GM23338 (cell line): Measurements from ENCODE around the gene RIPPLY2. TPM values are rescaled to one million over a fixed set of nuclear protein-coding genes. Genes with fewer than 3 reads are reported as not detected.

ENCODE experiments used
- ATAC-seq: fragments of 200-7000 bp; cut with Tn5 transposase; 3 replicates; pipeline ENCODE4 v1.9.1; 2020
- DNase-seq: peaks from one replicate; pipeline ENCODE4 v3.0.0-alpha.2; 2015; ENCODE audit warnings: low spot score
- H2AFZ ChIP-seq: fragments of 200-600 bp; sonication (generic); 2 replicates; pipeline ENCODE4 v1.8.0; 2016; ENCODE audit warnings: antibody characterized with exemption, mild to moderate bottlenecking, moderate library complexity
- H3F3A ChIP-seq: fragments of 200-600 bp; sonication (generic); replicated peaks from 2 replicates; pipeline ENCODE4 v1.8.0; 2017; ENCODE audit warnings: antibody characterized with exemption, mixed run types, low read depth
- H3K27ac ChIP-seq: fragments of 200-600 bp; sonication (generic); 2 replicates; pipeline ENCODE4 v1.6.1; 2016; ENCODE audit warnings: low read depth
- H3K27me3 ChIP-seq: fragments of 200-600 bp; sonication (generic); 2 replicates; pipeline ENCODE4 v1.8.0; 2016; ENCODE audit warnings: mild to moderate bottlenecking, mixed run types, moderate library complexity; ENCODE audit not compliant: insufficient read depth
- H3K36me3 ChIP-seq: fragments of 200-600 bp; sonication (generic); 2 replicates; pipeline ENCODE4 v1.8.0; 2016; ENCODE audit warnings: mild to moderate bottlenecking; ENCODE audit not compliant: insufficient read depth
- H3K4me1 ChIP-seq: fragments of 200-600 bp; sonication (generic); 2 replicates; pipeline ENCODE4 v1.8.0; 2016; ENCODE audit warnings: mild to moderate bottlenecking, moderate library complexity; ENCODE audit not compliant: insufficient read depth
- H3K4me2 ChIP-seq: fragments of 200-600 bp; sonication (generic); 2 replicates; pipeline ENCODE4 v1.7.1; 2017; ENCODE audit warnings: mixed run types
- H3K4me3 ChIP-seq: fragments of 200-600 bp; sonication (generic); 2 replicates; pipeline ENCODE4 v1.6.1; 2016; ENCODE audit warnings: mixed run types
- H3K79me2 ChIP-seq: fragments of 200-600 bp; sonication (generic); replicated peaks from 2 replicates; pipeline ENCODE4 v1.8.0; 2017; ENCODE audit warnings: mild to moderate bottlenecking; ENCODE audit not compliant: insufficient read depth
- H3K9me2 ChIP-seq: fragments of 200-600 bp; sonication (generic); 2 replicates; pipeline ENCODE4 v1.8.0; 2017; ENCODE audit not compliant: insufficient read depth
- H4K20me1 ChIP-seq: fragments of 200-600 bp; sonication (generic); replicated peaks from 2 replicates; pipeline ENCODE4 v1.8.0; 2017; ENCODE audit warnings: mild to moderate bottlenecking; ENCODE audit not compliant: insufficient read depth
- H3K27ac Mint-ChIP-seq: 2 replicates; pipeline ENCODE4 v1.8.0; 2020; ENCODE audit warnings: inconsistent platforms, mild to moderate bottlenecking, moderate library complexity, mixed read lengths
- H3K27me3 Mint-ChIP-seq: 3 replicates; pipeline ENCODE4 v1.8.0; 2022; ENCODE audit warnings: low read depth, mild to moderate bottlenecking, moderate library complexity, mixed read lengths, inconsistent platforms; ENCODE audit not compliant: insufficient read depth, poor library complexity
- H3K36me3 Mint-ChIP-seq: 3 replicates; pipeline ENCODE4 v1.8.0; 2021; ENCODE audit warnings: low read depth, mild to moderate bottlenecking, inconsistent platforms, moderate library complexity, mixed read lengths
- H3K4me1 Mint-ChIP-seq: 3 replicates; pipeline ENCODE4 v1.8.0; 2020; ENCODE audit warnings: mild to moderate bottlenecking, inconsistent platforms, mixed read lengths
- H3K4me3 Mint-ChIP-seq: 3 replicates; pipeline ENCODE4 v1.8.0; 2021; ENCODE audit warnings: moderate library complexity, mild to moderate bottlenecking, inconsistent platforms, mixed read lengths
- H3K9me3 Mint-ChIP-seq: 3 replicates; pipeline ENCODE4 v1.8.0; 2020; ENCODE audit warnings: moderate library complexity, mild to moderate bottlenecking, inconsistent platforms, mixed read lengths
- CREB1 ChIP-seq: fragments of 250-450 bp; sonication (Bioruptor Pico); IDR thresholded peaks from 2 replicates; pipeline ENCODE4 v1.5.0; 2020; ENCODE audit warnings: low read depth, mild to moderate bottlenecking, moderate library complexity
- ETS1 ChIP-seq: IDR thresholded peaks from 2 replicates; pipeline ENCODE4 v1.6.1; 2016; ENCODE audit warnings: antibody characterized with exemption
- EZH2 ChIP-seq: fragments of 200-600 bp; sonication (generic); IDR thresholded peaks from one replicate; pipeline ENCODE4 v1.8.0; 2017; ENCODE audit warnings: antibody characterized with exemption, mild to moderate bottlenecking, low read depth; ENCODE audit not compliant: unreplicated experiment
- EZH2phosphoT487 ChIP-seq: fragments of 200-600 bp; sonication (generic); IDR thresholded peaks from one replicate; pipeline ENCODE4 v1.8.1; 2018; ENCODE audit warnings: antibody characterized with exemption; ENCODE audit not compliant: unreplicated experiment
- JUNB ChIP-seq: IDR thresholded peaks from one replicate; pipeline ENCODE4 v1.6.1; 2016; ENCODE audit warnings: antibody characterized with exemption; ENCODE audit not compliant: unreplicated experiment
- NANOG ChIP-seq: IDR thresholded peaks from 2 replicates; pipeline ENCODE4 v1.6.1; 2016; ENCODE audit warnings: antibody characterized with exemption, borderline replicate concordance
- POLR2AphosphoS5 ChIP-seq: IDR thresholded peaks from 2 replicates; pipeline ENCODE4 v1.6.1; 2016; ENCODE audit warnings: antibody characterized with exemption, low read depth
- STAT1 ChIP-seq: IDR thresholded peaks from one replicate; pipeline ENCODE4 v1.6.1; 2016; ENCODE audit warnings: antibody characterized with exemption; ENCODE audit not compliant: unreplicated experiment
- ZNF114 ChIP-seq: fragments of 250-450 bp; sonication (Bioruptor Pico); IDR thresholded peaks from 2 replicates; pipeline ENCODE4 v1.5.0; 2020; ENCODE audit warnings: mild to moderate bottlenecking, moderate library complexity
- ZNF331 ChIP-seq: fragments of 250-450 bp; sonication (Bioruptor Pico); IDR thresholded peaks from 2 replicates; pipeline ENCODE4 v1.5.0; 2020; ENCODE audit warnings: low read depth, mild to moderate bottlenecking, moderate library complexity
- ZNF462 ChIP-seq: fragments of 250-450 bp; sonication (Bioruptor Pico); IDR thresholded peaks from 2 replicates; pipeline ENCODE4 v1.5.0; 2020; ENCODE audit warnings: mild to moderate bottlenecking, moderate library complexity
- polyA plus RNA-seq: library from polyadenylated mRNA; unstranded; fragments of >200 nt; fragmentation: Nextera tagmentation; extraction: Ambion mirVana; gene quantifications from 2 replicates; pipeline ENCODE4 v1.2.1, GENCODE V29; 2016
- total RNA-seq: library from RNA; depleted of rRNA; stranded (reverse); fragments of >200 nt; shearing (Covaris generic); gene quantifications from 2 replicates; pipeline ENCODE4 v1.2.3, GENCODE V29; 2014
- TF ChIP-seq, protein P1 (sequence below): IDR thresholded peaks from one replicate; pipeline ENCODE4 v1.6.1; 2018; ENCODE audit warnings: antibody characterized with exemption; ENCODE audit not compliant: unreplicated experiment
- TF ChIP-seq, protein P2 (sequence below), 2 experiments: fragments of 200-600 bp in 1 of 2; sonication (generic) in 1 of 2; conservative IDR thresholded peaks; 2 replicates each; pipeline versions ENCODE4 v1.5.1 to v1.6.1; 2016 to 2017; ENCODE audit warnings: antibody characterized with exemption in 2 of 2, low read depth in 2 of 2, mild to moderate bottlenecking in 2 of 2, moderate library complexity in 1 of 2

The RIPPLY2 gene
- total and polyA plus RNA-seq, 2 experiments from 2014 or later: 3.4 to 4.0 TPM

- Histone ChIP-seq H2AFZ (no peak overlapping the region), H3K79me2 (peaks cover 40% of the 10 kb centered on the region), H3K4me1 (peaks cover 17% of the 10 kb centered on the region), H3K27ac (no peak overlapping the region), H3K4me2 (no peak overlapping the region), H3K36me3 (peaks cover 17% of the 10 kb centered on the region; the same call in 1 of the 2 replicates), H3K9me2 (no peaks in the 10 kb centered on the region), H4K20me1 (peaks cover 19% of the 10 kb centered on the region), H3K4me3 (no peak overlapping the region), H3F3A (no peaks in the 10 kb centered on the region), H3K27me3 (no peaks in the 10 kb centered on the region)
- no peak for ATAC-seq
- H3K27me3 Mint-ChIP-seq: peaks cover 5% of the 10 kb centered on the region
- peaks cover 13% of the 10 kb centered on the region for H3K9me3 Mint-ChIP-seq
- DNase-seq: no peak
- H3K4me3 Mint-ChIP-seq: no peak overlapping the region
- TF ChIP-seq JUNB (no peak), ETS1 (no peak), STAT1 (no peak), NANOG (no peak), POLR2AphosphoS5 (no peak), ZNF331 (CRISPR knock-in tag) (no peak), EZH2phosphoT487 (no peak), EZH2 (no peak), CREB1 (CRISPR knock-in tag) (no peak), ZNF462 (no peak), ZNF114 (CRISPR knock-in tag) (no peak)
- TF ChIP-seq, protein P1, sequence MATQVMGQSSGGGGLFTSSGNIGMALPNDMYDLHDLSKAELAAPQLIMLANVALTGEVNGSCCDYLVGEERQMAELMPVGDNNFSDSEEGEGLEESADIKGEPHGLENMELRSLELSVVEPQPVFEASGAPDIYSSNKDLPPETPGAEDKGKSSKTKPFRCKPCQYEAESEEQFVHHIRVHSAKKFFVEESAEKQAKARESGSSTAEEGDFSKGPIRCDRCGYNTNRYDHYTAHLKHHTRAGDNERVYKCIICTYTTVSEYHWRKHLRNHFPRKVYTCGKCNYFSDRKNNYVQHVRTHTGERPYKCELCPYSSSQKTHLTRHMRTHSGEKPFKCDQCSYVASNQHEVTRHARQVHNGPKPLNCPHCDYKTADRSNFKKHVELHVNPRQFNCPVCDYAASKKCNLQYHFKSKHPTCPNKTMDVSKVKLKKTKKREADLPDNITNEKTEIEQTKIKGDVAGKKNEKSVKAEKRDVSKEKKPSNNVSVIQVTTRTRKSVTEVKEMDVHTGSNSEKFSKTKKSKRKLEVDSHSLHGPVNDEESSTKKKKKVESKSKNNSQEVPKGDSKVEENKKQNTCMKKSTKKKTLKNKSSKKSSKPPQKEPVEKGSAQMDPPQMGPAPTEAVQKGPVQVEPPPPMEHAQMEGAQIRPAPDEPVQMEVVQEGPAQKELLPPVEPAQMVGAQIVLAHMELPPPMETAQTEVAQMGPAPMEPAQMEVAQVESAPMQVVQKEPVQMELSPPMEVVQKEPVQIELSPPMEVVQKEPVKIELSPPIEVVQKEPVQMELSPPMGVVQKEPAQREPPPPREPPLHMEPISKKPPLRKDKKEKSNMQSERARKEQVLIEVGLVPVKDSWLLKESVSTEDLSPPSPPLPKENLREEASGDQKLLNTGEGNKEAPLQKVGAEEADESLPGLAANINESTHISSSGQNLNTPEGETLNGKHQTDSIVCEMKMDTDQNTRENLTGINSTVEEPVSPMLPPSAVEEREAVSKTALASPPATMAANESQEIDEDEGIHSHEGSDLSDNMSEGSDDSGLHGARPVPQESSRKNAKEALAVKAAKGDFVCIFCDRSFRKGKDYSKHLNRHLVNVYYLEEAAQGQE: no peak
- TF ChIP-seq, protein P2, sequence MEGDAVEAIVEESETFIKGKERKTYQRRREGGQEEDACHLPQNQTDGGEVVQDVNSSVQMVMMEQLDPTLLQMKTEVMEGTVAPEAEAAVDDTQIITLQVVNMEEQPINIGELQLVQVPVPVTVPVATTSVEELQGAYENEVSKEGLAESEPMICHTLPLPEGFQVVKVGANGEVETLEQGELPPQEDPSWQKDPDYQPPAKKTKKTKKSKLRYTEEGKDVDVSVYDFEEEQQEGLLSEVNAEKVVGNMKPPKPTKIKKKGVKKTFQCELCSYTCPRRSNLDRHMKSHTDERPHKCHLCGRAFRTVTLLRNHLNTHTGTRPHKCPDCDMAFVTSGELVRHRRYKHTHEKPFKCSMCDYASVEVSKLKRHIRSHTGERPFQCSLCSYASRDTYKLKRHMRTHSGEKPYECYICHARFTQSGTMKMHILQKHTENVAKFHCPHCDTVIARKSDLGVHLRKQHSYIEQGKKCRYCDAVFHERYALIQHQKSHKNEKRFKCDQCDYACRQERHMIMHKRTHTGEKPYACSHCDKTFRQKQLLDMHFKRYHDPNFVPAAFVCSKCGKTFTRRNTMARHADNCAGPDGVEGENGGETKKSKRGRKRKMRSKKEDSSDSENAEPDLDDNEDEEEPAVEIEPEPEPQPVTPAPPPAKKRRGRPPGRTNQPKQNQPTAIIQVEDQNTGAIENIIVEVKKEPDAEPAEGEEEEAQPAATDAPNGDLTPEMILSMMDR (conservative IDR thresholded peaks at IDR 0.05; ENCODE audit: low read depth in 2 of 2): no peak
- H3K4me1 Mint-ChIP-seq: peaks cover 22% of the 10 kb centered on the region
- no peak overlapping the region for H3K27ac Mint-ChIP-seq
- peaks cover 37% of the 10 kb centered on the region for H3K36me3 Mint-ChIP-seq
These were observed 9.8 kb downstream of the RIPPLY2 start for GRCh38 chr6:83862776-83863471.
